IPS-18c (cell line): Measurements from ENCODE around the gene SIRPA.

Experiments used
- H3K4me3 ChIP-seq: 2 replicates; pipeline ENCODE4 v1.7.0; 2013; ENCODE audit warnings: low read depth, mild to moderate bottlenecking, low read length, moderate library complexity; ENCODE audit not compliant: insufficient read depth
- H3K9me3 ChIP-seq: one replicate; pipeline ENCODE4 v1.6.1; 2013; ENCODE audit warnings: mild to moderate bottlenecking, low read length, moderate library complexity; ENCODE audit not compliant: control insufficient read depth, insufficient read depth

The SIRPA gene

GRCh38 chr20:1971893-1972586 is 76.8 kb downstream of the SIRPA start:
- H3K4me3 ChIP-seq, result no peak overlapping the region
- H3K9me3 ChIP-seq, result no peaks in the 10 kb centered on the region

- H3K4me3 ChIP-seq, result no peak overlapping the region
- no peaks in the 10 kb centered on the region for H3K9me3 ChIP-seq
Observed at GRCh38 chr20:1973601-1974440, 78.6 kb downstream of the SIRPA start.

- no peaks in the 10 kb centered on the region for H3K9me3 ChIP-seq
- no peak overlapping the region for H3K4me3 ChIP-seq
Observed at GRCh38 chr20:1975291-1975690, 80.1 kb downstream of the SIRPA start.

- H3K4me3 ChIP-seq, result no peak overlapping the region
- no peaks in the 10 kb centered on the region for H3K9me3 ChIP-seq
Observed at GRCh38 chr20:1979106-1979778, 84.0 kb downstream of the SIRPA start.

- Histone ChIP-seq H3K4me3 (no peak overlapping the region), H3K9me3 (no peaks in the 10 kb centered on the region)
Observed at GRCh38 chr20:1982686-1983085, 87.5 kb downstream of the SIRPA start.

- H3K4me3 ChIP-seq, result no peak overlapping the region
Observed at GRCh38 chr20:1983301-1983700, 88.1 kb downstream of the SIRPA start.

GRCh38 chr20:1987826-1988225 is 92.6 kb downstream of the SIRPA start:
- Histone ChIP-seq H3K9me3 (no peaks in the 10 kb centered on the region), H3K4me3 (no peak overlapping the region)

More at GRCh38 chr20:1983301-1983700, 88.1 kb downstream of the SIRPA start:
- H3K9me3 ChIP-seq, result no peaks in the 10 kb centered on the region
